Prostate gland (tissue), 2 donors: ENCODE data around the gene POC1B. TPM values are rescaled to one million over a fixed set of nuclear protein-coding genes. Genes with fewer than 3 reads are reported as not detected.

Experiments
- DNase-seq: peaks from one replicate; pipeline ENCODE4 v3.0.0-alpha.2; 2019; ENCODE audit warnings: low spot score
- H3K27ac ChIP-seq, 2 donors: fragments of 200-600 bp; sonication (generic); 2 replicates each; pipeline ENCODE4 v1.5.1; 2017 to 2019
- H3K27me3 ChIP-seq: fragments of 200-600 bp; sonication (generic); replicated peaks from 2 replicates; pipeline ENCODE4 v1.5.1; 2019; ENCODE audit not compliant: insufficient read depth
- H3K36me3 ChIP-seq, 2 donors: fragments of 200-600 bp; sonication (generic); 1 replicate in 1 of 2; 2 replicates in 1 of 2; pipeline versions ENCODE4 v1.5.1 to v1.8.1; 2017 to 2019
- H3K4me1 ChIP-seq: fragments of 200-600 bp; sonication (generic); replicated peaks from 2 replicates; pipeline ENCODE4 v1.5.1; 2019
- H3K4me3 ChIP-seq, 2 donors: fragments of 200-600 bp; sonication (generic); 2 replicates each; pipeline ENCODE4 v1.5.1; 2017 to 2019
- H3K9me3 ChIP-seq: fragments of 200-600 bp; sonication (generic); 2 replicates; pipeline ENCODE4 v1.5.1; 2017
- CTCF ChIP-seq, 4 experiments: fragments of 200-600 bp in 2 of 4; fragments of 450-650 bp in 2 of 4; sonication (generic) in 2 of 4; IDR thresholded peaks; 1 replicate in 3 of 4; 2 replicates in 1 of 4; pipeline ENCODE4 v1.5.1; 2016 to 2019; ENCODE audit warnings: antibody characterized with exemption in 4 of 4, mild to moderate bottlenecking in 2 of 4, moderate library complexity in 2 of 4
- POLR2A ChIP-seq: fragments of 450-650 bp; IDR thresholded peaks from one replicate; pipeline ENCODE4 v1.6.1; 2016; ENCODE audit warnings: antibody characterized with exemption, mild to moderate bottlenecking
- POLR2AphosphoS5 ChIP-seq: sonication (generic); formaldehyde crosslinking; IDR thresholded peaks from one replicate; pipeline ENCODE4 v1.6.1; 2017; ENCODE audit warnings: antibody characterized with exemption
- WGBS: methylation state at CpG from one replicate; pipeline ENCODE4 v1.1.5; 2018; 5-methylcytosine and 5-hydroxymethylcytosine counted together
- intact Hi-C: fragments of 100-400 bp; cut with DNase I; formaldehyde crosslinking; loops from one replicate; pipeline ENCODE4 v1.14.2; 2022
- total RNA-seq, 2 donors: library from RNA; depleted of rRNA; stranded (reverse); fragments of >200 nt; gene quantifications; one replicate each; pipeline ENCODE4 v1.1.0, GENCODE V29; 2016

The POC1B gene
- total RNA-seq, 2 donors from 2014 or later: 11.1 to 15.8 TPM

GRCh38 chr12:89382328-89382727, 143.5 kb downstream of the POC1B start:
- no peaks in the 10 kb centered on the region for H3K27me3 ChIP-seq
- no peaks in the 10 kb centered on the region for H3K9me3 ChIP-seq
- H3K4me3 ChIP-seq: no peak overlapping the region
- WGBS: 88% methylated on average over 5 of the region's 5 CpGs
- H3K36me3 ChIP-seq: no peaks in the 10 kb centered on the region
- DNase-seq: no peak
- intact Hi-C loops: loop anchor here (5.0 kb wide), 1 partner anchor 1250 kb away; no protein-coding TSS in a partner anchor
- TF ChIP-seq CTCF (IDR thresholded peaks at IDR 0.05): no peak
- TF ChIP-seq POLR2A: no peak
- no peak for TF ChIP-seq POLR2AphosphoS5
- H3K27ac ChIP-seq: no peak overlapping the region
- H3K4me1 ChIP-seq: peaks cover 5% of the 10 kb centered on the region

DNA sequence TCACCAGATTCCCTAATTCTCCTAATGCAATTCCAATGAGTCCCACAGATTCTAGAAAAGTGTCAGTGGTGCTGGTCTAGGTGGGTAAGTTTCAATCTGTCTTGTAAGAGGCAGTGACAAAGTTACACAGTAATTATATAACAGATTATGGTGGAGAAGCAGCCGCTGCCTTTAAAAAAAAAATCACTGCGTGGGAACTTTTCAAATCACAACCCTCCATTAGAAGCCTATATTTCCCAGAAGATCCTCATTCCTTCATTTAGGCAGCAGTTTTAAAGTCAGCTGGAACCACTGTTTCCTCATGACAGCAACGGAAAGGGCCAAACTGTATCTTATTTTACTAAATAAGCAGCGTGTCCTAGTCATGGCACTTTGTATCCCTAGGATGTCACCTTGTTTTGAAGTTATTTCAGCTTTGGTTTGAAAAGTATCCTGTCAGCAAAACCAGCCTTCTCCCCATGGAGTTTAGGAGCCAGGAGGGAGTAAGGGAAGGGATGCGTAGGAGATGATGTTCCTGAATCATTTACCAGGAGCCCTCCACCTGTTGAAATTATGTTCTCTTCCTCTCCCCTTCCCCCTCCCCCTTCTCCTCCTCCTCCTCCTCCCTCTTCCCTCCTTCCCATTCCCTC, 145.9 kb downstream of the POC1B start:
- no peak overlapping the region for H3K27ac ChIP-seq
- H3K4me3 ChIP-seq: no peak overlapping the region
- intact Hi-C loops: loop anchor here (5.0 kb wide), 1 partner anchor 1248 kb away; no protein-coding TSS in a partner anchor
- TF ChIP-seq POLR2A (no peak), CTCF (IDR thresholded peaks at IDR 0.05) (no peak), POLR2AphosphoS5 (no peak)
- WGBS: 87% methylated on average over 5 of the region's 5 CpGs
- no peaks in the 10 kb centered on the region for H3K9me3 ChIP-seq
- H3K27me3 ChIP-seq: no peaks in the 10 kb centered on the region
- H3K36me3 ChIP-seq: no peaks in the 10 kb centered on the region
- H3K4me1 ChIP-seq: peaks cover 9% of the 10 kb centered on the region
- DNase-seq: no peak

GRCh38 chr12:89379148-89379838, 146.6 kb downstream of the POC1B start:
- DNase-seq: no peak
- TF ChIP-seq CTCF (IDR thresholded peaks at IDR 0.05) (no peak), POLR2AphosphoS5 (no peak), POLR2A (no peak)

GRCh38 chr12:89376844-89377243, 149.0 kb downstream of the POC1B start:
- Histone ChIP-seq H3K4me1 (peaks cover 3% of the 10 kb centered on the region), H3K27ac (no peak overlapping the region), H3K36me3 (no peaks in the 10 kb centered on the region), H3K9me3 (no peaks in the 10 kb centered on the region), H3K4me3 (no peak overlapping the region), H3K27me3 (no peaks in the 10 kb centered on the region)
- DNase-seq: no peak
- TF ChIP-seq POLR2AphosphoS5: peak; percentile 72
- TF ChIP-seq POLR2A: no peak
- 58% methylated on average over 2 of the region's 2 CpGs for WGBS
- intact Hi-C loops: no loop called here

More at GRCh38 chr12:89379148-89379838, 146.6 kb downstream of the POC1B start:
- Histone ChIP-seq H3K4me3 (no peak overlapping the region), H3K27me3 (no peaks in the 10 kb centered on the region), H3K9me3 (no peaks in the 10 kb centered on the region), H3K36me3 (no peaks in the 10 kb centered on the region), H3K27ac (no peak overlapping the region), H3K4me1 (peaks cover 9% of the 10 kb centered on the region)
- 90% methylated on average over 6 of the region's 6 CpGs for WGBS
- intact Hi-C loops: no loop called here

DNA sequence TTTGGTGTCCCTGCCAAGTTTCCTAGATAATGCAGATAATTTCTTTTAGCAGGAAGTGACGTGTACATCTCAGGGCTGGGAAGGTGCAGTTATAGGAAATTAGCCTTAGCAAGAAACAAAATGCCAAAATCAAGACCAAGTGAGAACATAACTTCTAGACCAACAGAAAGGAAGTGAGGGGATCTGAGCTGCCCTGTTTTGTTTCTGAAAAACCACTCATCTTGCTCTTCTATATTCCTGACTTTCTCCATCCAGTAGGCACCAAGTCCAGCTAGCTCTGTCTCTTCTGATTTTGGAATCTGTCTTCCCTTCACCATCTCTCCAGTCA, 149.7 kb downstream of the POC1B start:
- Histone ChIP-seq H3K36me3 (no peaks in the 10 kb centered on the region), H3K4me3 (no peak overlapping the region), H3K4me1 (peaks cover 3% of the 10 kb centered on the region), H3K27ac (no peak overlapping the region), H3K9me3 (no peaks in the 10 kb centered on the region), H3K27me3 (no peaks in the 10 kb centered on the region)
- no peak for TF ChIP-seq POLR2AphosphoS5
- no peak for TF ChIP-seq POLR2A
- TF ChIP-seq CTCF (IDR thresholded peaks at IDR 0.05): no peak
- intact Hi-C loops: no loop called here
- 77% methylated on average over 1 of the region's 1 CpG for WGBS
- DNase-seq: no peak
